Measurements from ENCODE around the gene CDH23.

CDH23 gene

DNA sequence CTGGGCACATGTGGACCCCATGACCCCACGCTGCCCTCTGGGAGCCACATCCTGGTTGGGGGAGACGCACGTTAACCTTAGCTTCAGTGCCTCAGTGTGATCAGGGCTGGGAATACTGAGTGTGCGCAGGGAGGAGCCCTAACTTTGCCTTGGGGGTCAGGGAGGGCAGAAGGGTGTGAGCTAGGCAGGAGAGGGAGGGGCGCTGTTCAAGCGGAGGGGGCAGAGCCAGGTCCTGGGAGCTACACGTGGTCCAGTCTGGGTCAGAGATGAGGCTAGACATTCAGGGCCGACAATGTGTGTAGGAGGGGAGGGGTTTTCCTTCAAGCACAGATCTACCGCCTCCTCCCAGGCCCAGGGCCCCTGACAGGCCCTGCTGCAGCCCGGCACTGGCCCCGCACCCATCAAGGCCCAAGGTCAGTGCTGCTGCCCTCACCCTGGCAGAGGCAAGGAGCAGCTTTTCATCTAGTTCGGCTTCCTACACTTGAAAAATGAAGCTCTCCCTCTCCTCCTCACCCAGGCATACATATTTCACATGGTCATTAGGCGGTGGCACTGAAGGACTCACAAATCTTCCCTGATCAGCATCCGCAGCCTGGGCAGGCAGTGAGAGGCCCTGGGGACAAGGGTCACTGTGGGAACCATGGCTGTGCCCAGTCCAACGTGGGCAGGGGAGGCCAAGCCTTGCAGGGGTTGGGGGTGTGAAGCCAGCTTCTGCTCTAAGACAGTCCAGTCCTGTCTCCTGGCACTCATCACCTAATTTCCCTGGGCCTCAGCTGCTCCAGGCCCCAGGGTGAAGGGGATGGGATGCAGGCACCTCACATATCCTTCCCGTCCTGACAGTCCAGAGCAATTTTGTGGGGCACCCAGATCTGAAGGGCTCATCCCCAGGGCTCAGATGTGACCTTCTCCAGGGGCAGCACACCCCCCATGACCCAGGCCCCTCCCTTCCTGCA, 275.6 kb downstream of the CDH23 start:
- no peak for DNase-seq

DNA sequence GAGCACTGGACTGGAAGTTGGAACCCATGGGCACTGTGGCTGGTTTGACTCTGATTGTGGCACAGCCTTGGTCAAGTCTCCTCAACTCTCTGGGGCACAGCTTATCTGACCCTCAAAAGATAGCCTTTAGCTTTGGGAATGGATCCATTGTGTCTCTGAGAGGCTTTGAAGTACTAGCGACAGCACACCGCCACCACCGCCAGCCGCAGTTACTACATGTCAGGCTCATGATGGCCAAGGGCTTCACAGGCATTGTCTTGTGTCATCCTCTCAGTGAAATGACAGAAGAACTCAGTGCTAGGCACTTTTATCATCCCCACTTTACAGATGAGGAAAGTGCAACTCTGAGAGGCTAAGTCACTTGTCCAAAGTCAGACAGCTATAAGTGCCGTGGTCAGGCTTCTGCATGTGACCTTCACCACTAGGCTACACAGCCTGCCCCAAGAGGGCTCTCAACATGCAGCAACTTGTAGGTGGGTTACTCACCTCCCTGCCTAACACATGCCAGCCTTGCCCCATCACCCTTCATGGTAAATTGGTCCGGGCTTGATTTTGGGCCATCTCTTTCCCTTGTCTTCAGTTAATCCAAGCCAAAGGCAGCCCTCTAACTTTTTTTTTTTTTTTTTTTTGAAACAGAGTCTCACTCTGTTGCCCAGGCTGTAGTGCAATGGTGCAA, 278.7 kb downstream of the CDH23 start:
- DNase-seq, result no peak

DNA sequence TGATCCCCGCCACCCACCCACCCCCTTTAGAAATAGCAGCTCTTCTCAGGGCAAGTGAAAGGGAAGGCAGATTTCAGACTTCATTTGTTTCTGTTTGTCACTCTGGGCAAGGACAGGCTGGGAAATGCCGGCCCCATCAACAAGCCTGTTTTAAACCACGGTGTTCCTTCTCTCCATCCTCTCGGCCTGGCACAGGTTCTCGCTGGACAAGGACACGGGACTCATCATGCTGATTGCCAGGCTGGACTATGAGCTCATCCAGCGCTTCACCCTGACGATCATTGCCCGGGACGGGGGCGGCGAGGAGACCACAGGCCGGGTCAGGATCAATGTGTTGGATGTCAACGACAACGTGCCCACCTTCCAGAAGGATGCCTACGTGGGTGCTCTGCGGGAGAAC, 280.5 kb downstream of the CDH23 start:
- DNase-seq, result no peak

DNA sequence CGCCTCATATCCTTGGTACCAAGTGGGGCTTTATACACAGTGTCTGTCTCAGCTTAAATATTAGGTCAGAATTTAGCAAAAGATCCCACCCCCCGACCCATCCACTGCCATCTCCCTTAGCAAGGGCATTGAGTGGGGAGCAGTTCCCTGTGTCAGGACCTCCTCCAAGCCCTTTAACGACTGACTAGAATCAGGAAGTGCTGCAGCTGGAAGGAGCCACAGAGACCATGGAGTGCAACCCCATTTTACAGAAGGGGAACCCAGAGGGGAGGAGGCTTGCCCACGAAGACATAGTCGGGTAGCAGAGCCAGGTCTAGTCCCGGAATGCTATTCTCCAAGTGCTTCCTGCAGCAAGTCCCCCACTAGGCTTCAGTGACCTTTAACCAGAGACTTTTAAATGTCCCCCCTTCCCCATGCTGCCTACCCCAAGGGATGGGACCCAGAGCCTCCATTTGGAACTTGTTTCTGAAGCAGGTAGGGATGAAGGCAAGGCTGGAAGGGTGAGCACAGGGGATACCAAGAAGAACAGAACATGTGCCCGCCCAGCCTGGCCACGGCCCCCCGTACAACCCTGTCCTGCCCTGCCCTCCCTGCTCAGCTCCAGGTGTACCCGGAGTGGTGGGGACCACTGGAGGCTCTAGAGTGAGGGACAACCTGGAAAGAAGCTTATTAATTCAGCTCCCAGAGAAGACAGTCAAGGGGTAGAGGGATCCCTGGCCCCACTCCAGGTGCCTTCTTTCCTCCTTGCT, 281.5 kb downstream of the CDH23 start:
- DNase-seq, result no peak

DNA sequence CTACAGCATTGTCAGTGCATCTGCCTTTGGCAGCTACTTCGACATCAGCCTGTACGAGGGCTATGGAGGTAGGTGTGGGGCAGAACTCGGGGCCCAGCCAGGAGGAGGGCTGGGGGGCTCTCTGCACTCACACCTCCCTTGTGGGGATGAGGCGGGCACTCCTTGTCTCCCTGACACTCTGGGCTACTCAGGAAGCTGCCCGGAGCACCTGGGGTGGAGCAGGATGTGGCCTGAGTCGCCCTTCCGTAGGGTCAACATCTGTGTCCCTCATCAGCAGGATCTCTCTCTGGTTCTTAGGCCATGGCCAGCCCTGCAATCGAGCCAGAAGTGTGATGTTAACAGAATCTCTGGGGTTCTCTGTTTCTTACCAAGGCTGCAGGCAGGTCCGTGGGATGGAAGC, 282.7 kb downstream of the CDH23 start:
- no peak for DNase-seq

DNA sequence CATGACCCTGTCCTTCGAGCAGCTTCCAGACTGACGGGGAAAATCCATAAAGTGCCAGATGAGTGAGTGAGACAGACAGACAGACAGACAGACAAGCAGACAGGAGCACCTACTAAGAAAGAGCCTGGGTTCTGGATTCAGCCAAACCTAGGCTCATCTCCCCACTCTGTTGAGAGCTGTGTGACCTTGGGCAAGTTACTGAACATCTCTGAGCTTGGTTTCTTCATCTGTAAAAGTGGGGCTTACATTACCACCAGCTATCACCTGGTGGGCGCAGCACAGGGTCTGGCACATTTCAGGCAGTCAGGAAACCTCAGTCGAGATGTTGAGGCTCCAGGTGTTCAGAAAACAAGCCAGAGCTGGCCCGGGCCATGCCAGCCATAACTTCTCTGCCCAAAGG, 285.3 kb downstream of the CDH23 start:
- no peak for DNase-seq

DNA sequence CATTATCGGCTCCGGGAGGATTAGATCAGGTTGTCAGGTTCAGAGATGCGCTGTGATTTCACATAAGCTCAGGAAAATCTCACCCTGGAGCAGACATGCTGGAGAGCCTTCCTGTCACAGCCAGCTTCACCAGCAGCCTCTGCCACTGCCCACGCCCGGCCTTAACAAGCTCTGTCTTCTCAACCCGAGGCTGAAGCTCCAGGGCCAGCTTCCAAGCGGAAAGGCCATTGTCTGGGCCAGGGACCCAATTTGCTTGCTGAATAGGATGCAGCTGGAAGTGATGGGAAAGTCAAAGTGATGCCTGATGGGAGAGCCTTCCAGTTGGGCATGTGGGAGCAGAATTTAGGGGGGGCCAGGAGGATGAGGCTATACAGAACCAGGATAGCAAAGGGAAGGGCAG, 286.6 kb downstream of the CDH23 start:
- DNase-seq, result no peak

DNA sequence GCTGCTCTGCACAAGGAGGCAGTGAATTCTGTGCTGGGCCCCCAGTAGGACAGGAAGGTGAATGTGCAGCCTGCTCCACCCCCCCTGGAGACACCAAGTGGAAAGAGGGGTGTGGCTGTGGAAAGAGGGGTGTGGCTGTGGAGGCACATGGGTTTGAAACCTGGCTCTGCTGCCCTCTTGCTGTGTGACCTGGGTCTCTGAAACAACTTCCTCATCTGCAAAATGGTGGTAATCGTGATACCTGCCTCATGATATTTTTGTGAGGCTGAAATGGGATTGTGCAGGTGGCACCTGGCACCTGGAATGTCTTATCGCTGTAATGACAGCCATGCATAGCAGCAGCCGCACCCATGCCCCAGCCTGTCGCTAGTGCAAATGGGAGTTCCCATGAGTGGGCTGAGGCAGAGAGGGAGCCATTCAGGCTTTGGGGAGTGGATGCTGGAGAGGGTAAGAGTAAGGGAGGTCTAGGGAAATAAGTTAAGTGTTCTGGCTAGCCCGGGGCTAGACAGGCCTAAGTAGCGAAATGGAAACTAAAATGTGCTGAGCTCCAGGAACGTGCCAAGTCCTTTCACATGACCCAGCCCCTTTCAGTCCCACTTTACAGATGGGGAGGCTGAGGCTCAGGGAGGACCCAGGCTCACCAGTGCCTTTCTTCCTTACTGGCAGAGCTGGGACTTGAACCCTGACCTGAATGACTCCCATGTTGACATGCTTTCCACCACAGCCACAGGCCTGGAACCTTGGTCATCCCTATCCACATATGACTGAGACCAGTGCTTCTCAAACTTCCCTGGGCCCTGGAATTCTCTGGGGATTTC, 287.8 kb downstream of the CDH23 start:
- no peak for DNase-seq

DNA sequence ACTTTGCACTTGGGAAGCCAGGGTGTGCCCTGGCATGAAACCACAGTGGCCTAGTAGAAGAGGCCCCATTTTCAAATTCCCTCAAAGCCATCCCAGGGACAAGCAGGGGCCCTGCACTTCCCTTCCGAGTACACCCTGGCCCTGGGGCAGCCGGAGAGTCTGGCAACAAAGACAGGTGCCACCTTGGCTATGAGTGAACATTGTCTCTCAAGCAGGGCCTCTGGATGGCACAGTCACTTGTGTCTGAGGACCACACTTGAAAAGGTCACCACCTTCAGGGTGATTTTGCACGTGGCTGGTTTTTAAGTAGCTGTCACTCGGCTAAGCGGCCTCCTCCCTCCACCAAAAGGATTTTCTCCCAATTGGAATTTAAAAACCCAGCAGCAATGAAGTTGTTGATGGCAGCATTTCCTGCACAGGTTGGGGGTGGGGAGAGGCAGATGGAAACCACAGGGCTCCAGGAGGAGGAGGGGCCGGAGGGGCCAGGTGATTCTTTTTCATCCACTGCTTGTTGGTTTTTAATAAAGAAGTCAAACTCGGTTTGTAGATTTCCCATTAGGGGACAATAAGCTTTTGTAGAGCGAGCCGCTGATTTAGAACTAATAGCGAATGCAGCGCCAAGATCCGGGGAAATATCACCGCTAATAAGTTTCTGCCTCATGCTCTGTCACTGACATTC, 289.0 kb downstream of the CDH23 start:
- no peak for DNase-seq

DNA sequence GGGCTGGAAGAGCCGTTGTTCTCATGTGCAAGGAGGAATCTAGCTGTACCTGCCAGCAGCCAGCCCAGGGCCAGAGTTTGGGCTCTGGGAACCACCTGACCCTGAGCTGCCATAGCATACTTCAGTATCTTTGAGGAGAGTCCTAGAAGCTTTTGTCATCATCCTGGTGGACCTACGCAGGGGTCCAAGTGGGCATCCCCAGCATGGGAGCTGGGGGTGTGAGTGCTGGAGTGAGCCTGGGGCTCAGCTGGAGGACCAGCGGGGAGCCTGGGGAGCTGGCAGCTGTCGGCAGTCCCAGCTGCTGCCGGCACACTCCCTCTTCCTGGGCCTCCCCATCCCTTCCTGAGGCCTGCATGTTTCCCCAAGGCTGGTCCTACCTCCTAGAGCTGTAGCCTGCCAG, 290.4 kb downstream of the CDH23 start:
- DNase-seq, result no peak

DNA sequence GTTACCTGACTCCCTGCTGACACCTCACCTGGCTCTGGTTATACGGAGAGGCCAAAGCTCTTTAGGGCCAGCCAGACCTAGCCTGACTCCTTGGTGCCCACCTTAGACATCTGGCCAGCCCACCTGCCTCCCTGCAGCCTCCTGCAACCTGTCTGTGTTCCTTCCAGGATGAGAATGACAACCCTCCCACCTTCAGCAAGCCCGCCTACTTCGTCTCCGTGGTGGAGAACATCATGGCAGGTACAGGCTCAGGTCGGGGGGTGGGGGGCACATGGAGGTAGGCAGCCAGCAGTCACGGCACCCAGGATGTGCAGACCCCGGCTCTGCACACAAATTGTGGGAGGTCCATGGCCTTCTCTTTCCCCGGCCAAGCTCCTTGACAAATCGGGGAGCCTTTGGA, 290.8 kb downstream of the CDH23 start:
- no peak for DNase-seq

DNA sequence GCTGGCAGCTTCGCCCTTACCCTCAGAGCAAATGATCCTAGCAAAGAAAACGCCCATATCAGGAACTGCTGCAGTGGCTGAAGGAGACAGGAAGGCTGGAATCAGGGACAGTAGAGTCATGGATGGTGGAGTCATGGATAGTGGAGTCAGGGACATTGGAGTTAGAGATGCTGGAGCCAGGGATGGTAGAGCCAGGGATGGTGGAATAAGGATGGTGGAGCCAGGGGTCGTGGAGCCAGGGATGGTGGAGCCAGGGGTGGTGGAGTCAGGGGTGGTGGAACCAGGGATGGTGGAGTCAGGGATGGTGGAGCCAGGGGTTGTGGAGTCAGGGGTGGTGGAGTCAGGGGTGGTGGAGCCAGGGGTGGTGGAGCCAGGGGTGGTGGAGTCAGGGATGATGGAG, 291.5 kb downstream of the CDH23 start:
- no peak for DNase-seq

DNA sequence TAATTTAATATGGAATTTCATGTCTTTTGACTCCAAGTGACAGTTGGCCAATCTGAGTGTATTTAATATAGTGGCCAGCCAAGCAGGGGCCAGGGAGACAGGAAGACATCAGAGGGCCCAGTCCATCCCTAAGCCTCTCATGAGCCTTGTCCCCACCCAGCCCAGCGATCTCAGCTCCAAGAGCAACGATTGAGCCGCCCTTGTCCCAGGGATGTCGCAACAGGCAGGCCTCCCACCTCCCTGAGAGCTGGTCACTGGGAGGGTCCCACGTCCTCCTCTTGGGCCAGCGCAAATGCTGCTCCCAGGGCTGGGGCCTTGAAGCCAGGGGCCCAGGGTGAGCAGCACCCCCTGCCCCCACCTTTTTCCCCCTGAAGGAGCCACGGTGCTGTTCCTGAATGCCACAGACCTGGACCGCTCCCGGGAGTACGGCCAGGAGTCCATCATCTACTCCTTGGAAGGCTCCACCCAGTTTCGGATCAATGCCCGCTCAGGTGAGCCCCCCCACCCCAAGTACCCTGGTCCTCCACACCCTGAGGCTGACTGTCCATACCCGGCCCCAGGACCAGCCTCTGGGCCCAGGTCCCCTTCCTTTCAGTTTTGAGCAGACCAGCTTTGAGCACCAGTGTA, 293.5 kb downstream of the CDH23 start:
- DNase-seq, result no peak

DNA sequence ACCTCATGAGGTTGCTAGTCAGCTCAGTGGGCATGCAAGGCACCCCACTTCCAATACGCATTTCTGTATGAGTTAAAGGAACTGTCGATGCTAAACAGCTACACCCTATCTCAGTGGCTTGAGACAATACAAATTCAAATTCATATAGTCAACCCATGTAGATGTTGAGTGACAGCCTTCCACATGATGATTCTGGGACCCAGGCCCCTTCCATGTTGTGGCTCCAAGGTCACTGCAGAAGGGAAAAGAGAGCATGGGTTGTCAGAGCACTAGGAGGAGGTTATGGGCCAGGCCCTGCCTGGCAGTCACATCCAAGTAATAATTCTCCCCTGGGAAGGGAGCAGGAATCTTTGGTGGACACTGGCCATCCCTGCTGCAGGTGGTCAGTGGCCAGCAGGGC, 294.7 kb downstream of the CDH23 start:
- DNase-seq, result no peak

DNA sequence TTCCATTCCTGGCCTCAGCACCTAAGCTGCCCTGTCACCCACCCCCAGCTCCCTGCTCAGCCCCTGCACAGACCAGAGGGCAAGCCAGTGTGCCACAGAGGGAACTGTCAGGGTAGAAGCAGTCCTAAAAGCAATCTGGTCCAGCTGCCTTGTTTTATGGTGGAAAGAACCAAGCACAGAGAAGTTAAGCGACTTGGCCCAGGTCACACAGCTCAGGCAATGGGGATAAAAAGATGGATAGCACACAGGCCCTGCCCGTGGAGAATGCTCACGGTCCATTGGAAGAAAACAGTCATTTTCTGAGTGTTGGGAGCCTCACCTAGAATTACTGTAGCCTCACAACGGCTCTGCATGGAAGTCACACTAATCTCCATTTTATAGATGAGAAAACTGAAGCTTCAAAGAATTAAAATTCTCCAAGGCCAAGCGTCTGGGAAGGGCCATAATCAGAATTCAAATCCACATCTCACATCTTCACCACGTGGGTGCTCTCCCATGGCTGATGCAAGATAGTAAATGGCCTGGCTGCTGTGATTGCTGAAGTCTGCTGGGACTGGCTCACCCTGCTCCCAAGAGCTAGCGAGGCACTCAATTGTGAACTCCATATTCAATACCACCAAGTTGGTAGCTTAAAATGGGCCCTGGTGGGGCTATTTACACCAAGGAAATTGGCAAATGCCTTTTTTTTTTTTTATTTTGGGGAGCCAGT, 296.0 kb downstream of the CDH23 start:
- no peak for DNase-seq

DNA sequence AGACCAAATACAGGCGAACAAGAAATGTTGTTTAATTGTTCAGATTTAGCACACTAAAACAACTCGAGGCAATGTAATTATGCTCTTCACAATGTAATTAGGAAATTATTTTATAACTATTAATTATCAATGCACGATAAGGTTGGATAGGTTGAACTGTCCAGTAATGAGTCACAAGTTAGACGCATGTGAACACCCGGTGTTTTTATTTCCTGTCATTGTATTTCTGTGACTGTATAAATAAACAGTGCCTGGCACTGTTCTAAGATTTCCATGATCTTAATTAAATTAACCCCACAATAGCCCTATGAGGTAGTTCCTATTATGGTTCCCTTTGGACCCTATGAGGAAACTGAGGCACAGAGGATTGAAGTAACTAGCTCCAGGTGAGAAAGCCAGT, 296.7 kb downstream of the CDH23 start:
- no peak for DNase-seq

DNA sequence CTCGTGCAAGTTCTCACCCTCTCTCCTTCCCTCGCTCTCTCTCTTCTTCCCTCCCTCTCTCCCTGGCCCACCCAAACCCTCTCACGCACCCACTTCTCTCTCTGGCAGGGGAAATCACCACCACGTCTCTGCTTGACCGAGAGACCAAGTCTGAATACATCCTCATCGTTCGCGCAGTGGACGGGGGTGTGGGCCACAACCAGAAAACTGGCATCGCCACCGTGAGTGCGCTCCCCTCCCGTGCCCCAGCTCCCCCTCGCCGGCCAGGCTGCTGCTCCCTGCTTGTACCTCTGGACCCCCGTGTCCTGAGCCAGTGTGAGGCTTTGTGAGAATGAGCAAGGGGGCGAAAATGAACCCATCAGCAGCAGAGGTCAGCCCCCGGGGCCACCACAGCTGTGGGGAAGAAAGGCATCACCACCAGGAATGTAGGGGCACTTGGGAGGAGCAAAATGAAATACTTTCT, 297.4 kb downstream of the CDH23 start:
- DNase-seq, result no peak

DNA sequence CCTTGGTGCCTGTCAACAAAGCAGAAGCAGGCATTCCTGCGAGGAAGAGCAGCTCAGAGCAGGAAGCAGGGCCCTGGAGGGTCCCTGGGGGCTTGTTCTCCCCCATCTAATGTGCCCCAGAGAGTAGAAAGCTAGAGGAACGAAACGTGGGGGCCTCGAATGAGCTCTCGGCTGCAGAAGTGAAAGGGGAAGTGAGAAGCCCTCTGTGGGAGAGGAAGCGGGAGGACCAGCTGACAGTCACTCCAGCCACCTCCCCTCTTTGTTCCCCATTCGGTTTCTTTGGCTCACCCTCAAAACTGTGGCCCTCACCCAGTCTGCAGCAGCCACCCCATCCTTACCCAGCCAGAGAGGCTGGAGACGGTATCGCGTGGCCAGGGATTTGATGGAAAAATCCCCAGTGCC, 297.8 kb downstream of the CDH23 start:
- peak; percentile 32 to 96 for DNase-seq

DNA sequence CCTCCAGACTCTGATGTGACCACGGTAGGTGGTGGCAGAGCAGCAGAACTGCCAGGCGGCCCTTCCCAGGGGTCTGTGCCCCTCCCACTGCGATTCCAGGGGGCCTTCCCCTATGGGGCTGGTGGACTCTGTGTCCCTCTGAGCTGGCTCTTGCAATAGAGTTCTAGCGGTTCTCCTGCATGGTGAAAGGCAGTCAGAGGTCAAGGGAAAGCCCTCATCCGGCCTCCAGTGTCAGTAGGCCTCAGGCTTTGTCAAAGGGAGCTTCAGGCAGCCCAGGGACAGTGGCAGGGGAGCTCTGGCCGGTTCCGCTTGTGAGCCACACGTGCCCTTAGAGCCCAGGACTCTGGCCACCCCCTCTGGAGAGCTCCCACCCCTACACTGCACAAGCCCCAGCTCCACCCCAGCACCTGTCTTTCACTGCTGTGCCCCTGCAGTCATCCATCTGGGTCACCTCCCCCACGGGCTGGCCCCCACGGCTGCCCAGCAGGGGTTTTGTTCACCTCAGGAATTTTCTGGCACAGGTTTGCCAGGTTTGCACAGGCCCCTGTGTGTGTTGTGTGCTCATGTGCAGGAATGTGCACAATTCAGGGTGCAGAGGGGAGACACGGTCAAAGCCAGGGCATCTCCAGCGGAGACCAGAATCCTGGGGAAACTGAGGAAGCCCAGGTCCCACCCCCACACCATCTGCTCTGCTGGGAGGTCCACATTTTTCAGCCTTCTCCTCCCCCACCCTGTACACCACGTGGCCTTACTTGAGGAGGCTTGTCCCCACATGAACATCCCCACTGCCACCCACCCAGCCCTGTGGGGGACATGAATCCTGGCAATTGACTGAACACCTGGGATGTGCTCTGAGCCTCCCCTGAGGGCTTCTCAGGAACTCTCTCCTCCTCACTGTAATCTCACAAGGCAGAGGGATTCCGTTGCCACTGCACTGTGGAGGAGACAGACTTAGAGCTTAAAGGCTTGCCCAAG, 299.1 kb downstream of the CDH23 start:
- no peak for DNase-seq

Measured in bone marrow (tissue), 2 donors.